Liver (tissue), 3 donors: ENCODE results near the gene SEMA5A.

Source experiments
- EGR1 ChIP-seq, 2 donors: IDR thresholded peaks; 2 replicates each; pipeline ENCODE4 v1.6.1; 2016 to 2018; ENCODE audit warnings: antibody characterized with exemption in 2 of 2, low read depth in 2 of 2
- HNF4G ChIP-seq: IDR thresholded peaks from 2 replicates; pipeline ENCODE4 v1.6.1; 2016; ENCODE audit warnings: antibody characterized with exemption
- RXRA ChIP-seq, 2 donors: IDR thresholded peaks; 2 replicates each; pipeline ENCODE4 v1.6.1; 2017 to 2018; ENCODE audit warnings: antibody characterized with exemption in 2 of 2, mild to moderate bottlenecking in 1 of 2
- TF ChIP-seq, protein P1 (sequence below): fragments of 150-350 bp; IDR thresholded peaks from 2 replicates; pipeline ENCODE4 v1.5.1; 2017; ENCODE audit warnings: improper control_type of control experiment, low read depth, low read length; ENCODE audit not compliant: missing input control
- TF ChIP-seq, protein P2 (sequence below): IDR thresholded peaks from 2 replicates; pipeline ENCODE4 v1.6.1; 2016; ENCODE audit warnings: antibody characterized with exemption, mild to moderate bottlenecking
- donor health status: healthy.
- donor health status: healthy.

DNA sequence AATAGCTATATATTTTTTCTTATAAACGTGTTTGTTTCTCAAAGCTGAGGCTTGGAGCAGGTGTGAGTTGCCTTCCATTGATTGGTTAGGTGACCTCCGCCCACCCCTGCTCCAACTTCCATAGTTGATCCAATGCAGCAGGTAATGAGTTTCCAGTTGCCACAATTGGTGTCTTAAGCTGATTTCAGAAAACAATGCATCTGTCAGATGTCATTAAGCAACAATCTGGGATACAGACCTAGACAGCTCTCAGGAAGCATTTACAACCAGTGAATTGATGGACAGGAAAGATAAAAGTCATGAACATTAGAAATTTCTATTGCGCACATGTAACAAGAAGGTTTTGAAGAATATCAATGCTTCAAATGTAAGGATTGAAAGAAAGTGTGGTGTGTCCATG lies 510.5 kb downstream of the SEMA5A start:
- TF ChIP-seq, protein P1, sequence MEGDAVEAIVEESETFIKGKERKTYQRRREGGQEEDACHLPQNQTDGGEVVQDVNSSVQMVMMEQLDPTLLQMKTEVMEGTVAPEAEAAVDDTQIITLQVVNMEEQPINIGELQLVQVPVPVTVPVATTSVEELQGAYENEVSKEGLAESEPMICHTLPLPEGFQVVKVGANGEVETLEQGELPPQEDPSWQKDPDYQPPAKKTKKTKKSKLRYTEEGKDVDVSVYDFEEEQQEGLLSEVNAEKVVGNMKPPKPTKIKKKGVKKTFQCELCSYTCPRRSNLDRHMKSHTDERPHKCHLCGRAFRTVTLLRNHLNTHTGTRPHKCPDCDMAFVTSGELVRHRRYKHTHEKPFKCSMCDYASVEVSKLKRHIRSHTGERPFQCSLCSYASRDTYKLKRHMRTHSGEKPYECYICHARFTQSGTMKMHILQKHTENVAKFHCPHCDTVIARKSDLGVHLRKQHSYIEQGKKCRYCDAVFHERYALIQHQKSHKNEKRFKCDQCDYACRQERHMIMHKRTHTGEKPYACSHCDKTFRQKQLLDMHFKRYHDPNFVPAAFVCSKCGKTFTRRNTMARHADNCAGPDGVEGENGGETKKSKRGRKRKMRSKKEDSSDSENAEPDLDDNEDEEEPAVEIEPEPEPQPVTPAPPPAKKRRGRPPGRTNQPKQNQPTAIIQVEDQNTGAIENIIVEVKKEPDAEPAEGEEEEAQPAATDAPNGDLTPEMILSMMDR = no peak
- TF ChIP-seq HNF4G (no peak), EGR1 (IDR thresholded peaks at IDR 0.05; ENCODE audit: low read depth in 2 of 2) (no peak), RXRA (IDR thresholded peaks at IDR 0.05) (no peak)
- TF ChIP-seq, protein P2, sequence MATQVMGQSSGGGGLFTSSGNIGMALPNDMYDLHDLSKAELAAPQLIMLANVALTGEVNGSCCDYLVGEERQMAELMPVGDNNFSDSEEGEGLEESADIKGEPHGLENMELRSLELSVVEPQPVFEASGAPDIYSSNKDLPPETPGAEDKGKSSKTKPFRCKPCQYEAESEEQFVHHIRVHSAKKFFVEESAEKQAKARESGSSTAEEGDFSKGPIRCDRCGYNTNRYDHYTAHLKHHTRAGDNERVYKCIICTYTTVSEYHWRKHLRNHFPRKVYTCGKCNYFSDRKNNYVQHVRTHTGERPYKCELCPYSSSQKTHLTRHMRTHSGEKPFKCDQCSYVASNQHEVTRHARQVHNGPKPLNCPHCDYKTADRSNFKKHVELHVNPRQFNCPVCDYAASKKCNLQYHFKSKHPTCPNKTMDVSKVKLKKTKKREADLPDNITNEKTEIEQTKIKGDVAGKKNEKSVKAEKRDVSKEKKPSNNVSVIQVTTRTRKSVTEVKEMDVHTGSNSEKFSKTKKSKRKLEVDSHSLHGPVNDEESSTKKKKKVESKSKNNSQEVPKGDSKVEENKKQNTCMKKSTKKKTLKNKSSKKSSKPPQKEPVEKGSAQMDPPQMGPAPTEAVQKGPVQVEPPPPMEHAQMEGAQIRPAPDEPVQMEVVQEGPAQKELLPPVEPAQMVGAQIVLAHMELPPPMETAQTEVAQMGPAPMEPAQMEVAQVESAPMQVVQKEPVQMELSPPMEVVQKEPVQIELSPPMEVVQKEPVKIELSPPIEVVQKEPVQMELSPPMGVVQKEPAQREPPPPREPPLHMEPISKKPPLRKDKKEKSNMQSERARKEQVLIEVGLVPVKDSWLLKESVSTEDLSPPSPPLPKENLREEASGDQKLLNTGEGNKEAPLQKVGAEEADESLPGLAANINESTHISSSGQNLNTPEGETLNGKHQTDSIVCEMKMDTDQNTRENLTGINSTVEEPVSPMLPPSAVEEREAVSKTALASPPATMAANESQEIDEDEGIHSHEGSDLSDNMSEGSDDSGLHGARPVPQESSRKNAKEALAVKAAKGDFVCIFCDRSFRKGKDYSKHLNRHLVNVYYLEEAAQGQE = no peak
